Endothelial cell (in vitro differentiated cells): Measurements from ENCODE around the gene SKAP1. TPM values are rescaled to one million over a fixed set of nuclear protein-coding genes. Genes with fewer than 3 reads are reported as not detected.

Experiments used
- DNase-seq: peaks from one replicate; pipeline ENCODE4 v3.0.0; 2021; ENCODE audit warnings: low spot score
- H3K27ac Mint-ChIP-seq: one replicate; pipeline ENCODE4 v1.8.0; 2021; ENCODE audit warnings: mixed read lengths, inconsistent platforms; ENCODE audit not compliant: unreplicated experiment
- H3K27me3 Mint-ChIP-seq: one replicate; pipeline ENCODE4 v1.8.0; 2021; ENCODE audit warnings: mild to moderate bottlenecking, moderate library complexity, mixed read lengths, inconsistent platforms; ENCODE audit not compliant: unreplicated experiment
- H3K36me3 Mint-ChIP-seq: one replicate; pipeline ENCODE4 v1.8.0; 2021; ENCODE audit warnings: mild to moderate bottlenecking, low read depth, mixed read lengths, inconsistent platforms; ENCODE audit not compliant: unreplicated experiment
- H3K4me1 Mint-ChIP-seq: one replicate; pipeline ENCODE4 v1.8.0; 2021; ENCODE audit warnings: mild to moderate bottlenecking, mixed read lengths, inconsistent platforms; ENCODE audit not compliant: unreplicated experiment
- H3K4me3 Mint-ChIP-seq: one replicate; pipeline ENCODE4 v1.8.0; 2021; ENCODE audit warnings: mild to moderate bottlenecking, mixed read lengths, inconsistent platforms; ENCODE audit not compliant: unreplicated experiment
- H3K9me3 Mint-ChIP-seq: one replicate; pipeline ENCODE4 v1.8.0; 2021; ENCODE audit warnings: mixed read lengths, inconsistent platforms; ENCODE audit not compliant: unreplicated experiment
- CTCF ChIP-seq: fragments of 200-600 bp; sonication (generic); IDR thresholded peaks from one replicate; pipeline ENCODE4 v1.5.0; 2021; ENCODE audit warnings: antibody characterized with exemption; ENCODE audit not compliant: unreplicated experiment
- total RNA-seq: library from RNA; stranded (reverse); fragmentation: NEBNext Ultra II Directional; extraction: Animal tissue kit (Norgen Biotek cat#: 25700); gene quantifications from one replicate; pipeline ENCODE4 v1.2.1, GENCODE V29; 2021; ENCODE audit not compliant: unreplicated experiment

The SKAP1 gene
- total RNA-seq, 1 donor from 2014 or later, result 2.1 TPM

- H3K9me3 Mint-ChIP-seq, result no peaks in the 10 kb centered on the region
- H3K27me3 Mint-ChIP-seq, result no peaks in the 10 kb centered on the region
- no peak for DNase-seq
These were observed 292.4 kb downstream of the SKAP1 start for GRCh38 chr17:48137656-48138055.

GRCh38 chr17:48134912-48135480 is 295.0 kb downstream of the SKAP1 start:
- TF ChIP-seq CTCF, result no peak
- H3K9me3 Mint-ChIP-seq, result no peaks in the 10 kb centered on the region
- no peaks in the 10 kb centered on the region for H3K27me3 Mint-ChIP-seq
- DNase-seq, result no peak
- no peaks in the 10 kb centered on the region for H3K36me3 Mint-ChIP-seq
- peaks cover 3% of the 10 kb centered on the region for H3K4me1 Mint-ChIP-seq
- H3K27ac Mint-ChIP-seq, result no peak overlapping the region
- H3K4me3 Mint-ChIP-seq, result no peak overlapping the region

More at GRCh38 chr17:48137656-48138055, 292.4 kb downstream of the SKAP1 start:
- Mint-ChIP-seq H3K4me1 (peaks cover 9% of the 10 kb centered on the region), H3K4me3 (no peak overlapping the region), H3K27ac (no peak overlapping the region), H3K36me3 (no peaks in the 10 kb centered on the region)
- TF ChIP-seq CTCF, result no peak

- DNase-seq, result no peak
- Mint-ChIP-seq H3K36me3 (no peaks in the 10 kb centered on the region), H3K4me1 (peaks cover 3% of the 10 kb centered on the region), H3K9me3 (no peaks in the 10 kb centered on the region), H3K4me3 (no peak overlapping the region), H3K27ac (no peak overlapping the region), H3K27me3 (peaks cover 2% of the 10 kb centered on the region)
- no peak for TF ChIP-seq CTCF
These were observed 297.6 kb downstream of the SKAP1 start for GRCh38 chr17:48132385-48132784.

GRCh38 chr17:48131216-48131824 is 298.7 kb downstream of the SKAP1 start:
- peak; percentile 72 for DNase-seq
- TF ChIP-seq CTCF, result peak; percentile 70
- Mint-ChIP-seq H3K27ac (no peak overlapping the region), H3K36me3 (no peaks in the 10 kb centered on the region), H3K27me3 (peaks cover 2% of the 10 kb centered on the region), H3K9me3 (no peaks in the 10 kb centered on the region), H3K4me1 (peaks cover 12% of the 10 kb centered on the region), H3K4me3 (no peak overlapping the region)

GRCh38 chr17:48129981-48130380 is 300.0 kb downstream of the SKAP1 start:
- peaks cover 2% of the 10 kb centered on the region for H3K27me3 Mint-ChIP-seq
- H3K36me3 Mint-ChIP-seq, result no peaks in the 10 kb centered on the region
- DNase-seq, result no peak
- H3K9me3 Mint-ChIP-seq, result no peaks in the 10 kb centered on the region
- no peak overlapping the region for H3K4me3 Mint-ChIP-seq
- H3K4me1 Mint-ChIP-seq, result peaks cover 18% of the 10 kb centered on the region
- H3K27ac Mint-ChIP-seq, result no peak overlapping the region
- no peak for TF ChIP-seq CTCF
